GM23248 (cell line): ENCODE measurements around the gene SLC6A11.

Source experiments
- EZH2 ChIP-seq: fragments of 200-600 bp; sonication (generic); IDR thresholded peaks from 2 replicates; pipeline ENCODE4 v1.6.1; 2018; ENCODE audit warnings: antibody characterized with exemption, mild to moderate bottlenecking; ENCODE audit not compliant: insufficient read depth, poor library complexity, severe bottlenecking
- EZH2phosphoT487 ChIP-seq: fragments of 200-600 bp; sonication (generic); IDR thresholded peaks from 2 replicates; pipeline ENCODE4 v1.6.1; 2018; ENCODE audit warnings: antibody characterized with exemption, moderate library complexity, mild to moderate bottlenecking, low read depth; ENCODE audit not compliant: insufficient read depth

- TF ChIP-seq EZH2phosphoT487 = no peak
- TF ChIP-seq EZH2 = no peak
These were observed 1.5 kb downstream of the SLC6A11 start for GRCh38 chr3:10817506-10817905.
